Mesendoderm (in vitro differentiated cells): Measurements from ENCODE around the gene INPP5E.

Experiments
- DNase-seq: peaks from one replicate; pipeline ENCODE4 v3.0.0; 2013
- H2AK5ac ChIP-seq: 2 replicates; pipeline ENCODE4 v1.6.1; 2013; ENCODE audit warnings: low read length, inconsistent platforms
- H2BK120ac ChIP-seq: 2 replicates; pipeline ENCODE4 v1.6.1; 2013; ENCODE audit warnings: low read depth, mild to moderate bottlenecking, low read length, moderate library complexity, mixed read lengths
- H2BK15ac ChIP-seq: replicated peaks from 2 replicates; pipeline ENCODE4 v1.6.1; 2013; ENCODE audit warnings: low read depth, mild to moderate bottlenecking, moderate library complexity
- H2BK5ac ChIP-seq: 2 replicates; pipeline ENCODE4 v1.6.1; 2013; ENCODE audit warnings: low read length, inconsistent platforms
- H3K18ac ChIP-seq: 2 replicates; pipeline ENCODE4 v1.6.1; 2013; ENCODE audit warnings: mild to moderate bottlenecking, low read length, mixed read lengths
- H3K23ac ChIP-seq: one replicate; pipeline ENCODE4 v1.6.1; 2013; ENCODE audit warnings: low read length
- H3K27ac ChIP-seq: 2 replicates; pipeline ENCODE4 v1.5.1; 2013; ENCODE audit warnings: low read depth, mild to moderate bottlenecking, inconsistent platforms, low read length, moderate library complexity
- H3K27me3 ChIP-seq: 2 replicates; pipeline ENCODE4 v1.6.1; 2013; ENCODE audit warnings: low read length, control low read depth, mild to moderate bottlenecking, inconsistent platforms; ENCODE audit not compliant: insufficient read depth, poor library complexity
- H3K36me3 ChIP-seq: 2 replicates; pipeline ENCODE4 v1.6.1; 2013; ENCODE audit warnings: low read length, inconsistent platforms; ENCODE audit not compliant: control insufficient read depth, insufficient read depth
- H3K4ac ChIP-seq: one replicate; pipeline ENCODE4 v1.6.1; 2013; ENCODE audit warnings: low read depth, mild to moderate bottlenecking, low read length, moderate library complexity
- H3K4me1 ChIP-seq: 2 replicates; pipeline ENCODE4 v1.6.1; 2013; ENCODE audit warnings: low read depth, low read length, inconsistent platforms; ENCODE audit not compliant: control insufficient read depth
- H3K4me2 ChIP-seq: 2 replicates; pipeline ENCODE4 v1.6.1; 2013; ENCODE audit warnings: low read length
- H3K4me3 ChIP-seq: 2 replicates; pipeline ENCODE4 v1.5.1; 2013; ENCODE audit warnings: mild to moderate bottlenecking, low read length
- H3K56ac ChIP-seq: one replicate; pipeline ENCODE4 v1.6.1; 2013; ENCODE audit warnings: low read length
- H3K79me1 ChIP-seq: 2 replicates; pipeline ENCODE4 v1.6.1; 2013; ENCODE audit warnings: low read length, inconsistent platforms
- H3K79me2 ChIP-seq: 2 replicates; pipeline ENCODE4 v1.6.1; 2013; ENCODE audit warnings: mild to moderate bottlenecking, low read length; ENCODE audit not compliant: control insufficient read depth, insufficient read depth
- H3K9ac ChIP-seq: 2 replicates; pipeline ENCODE4 v1.6.1; 2013; ENCODE audit warnings: low read length, inconsistent platforms
- H4K5ac ChIP-seq: one replicate; pipeline ENCODE4 v1.6.1; 2013; ENCODE audit warnings: low read length
- H4K8ac ChIP-seq: one replicate; pipeline ENCODE4 v1.6.1; 2013; ENCODE audit warnings: low read depth, mild to moderate bottlenecking, control low read depth, low read length, moderate library complexity
- WGBS: extraction: QIAGEN DNeasy Blood & Tissue Kit; methylation state at CpG from one replicate; pipeline ENCODE4 v1.1.7; 2013; ENCODE audit warnings: low lambda C conversion rate, missing lambda C conversion rate; ENCODE audit not compliant: insufficient coverage; ENCODE audit errors: extremely low coverage; 5-methylcytosine and 5-hydroxymethylcytosine counted together

The INPP5E gene

GRCh38 chr9:136485049-136486045 is 45.7 kb upstream of the INPP5E start:
- Histone ChIP-seq H3K36me3 (no peaks in the 10 kb centered on the region), H3K4me1 (peaks cover 2% of the 10 kb centered on the region), H4K5ac (no peak overlapping the region), H3K27ac (no peak overlapping the region), H3K23ac (no peak overlapping the region), H2AK5ac (no peak overlapping the region), H2BK15ac (no peak overlapping the region), H2BK5ac (no peak overlapping the region), H2BK120ac (no peak overlapping the region), H3K27me3 (no peaks in the 10 kb centered on the region), H3K79me1 (peaks cover 2% of the 10 kb centered on the region), H3K79me2 (peaks cover 20% of the 10 kb centered on the region), H3K4me3 (no peak overlapping the region), H4K8ac (no peak overlapping the region), H3K18ac (no peak overlapping the region), H3K9ac (no peak overlapping the region), H3K4ac (no peak overlapping the region), H3K56ac (no peak overlapping the region), H3K4me2 (no peak overlapping the region)
- DNase-seq: peak; percentile 81
- WGBS: no CpG with 5 or more reads among the region's 21 CpGs

- Histone ChIP-seq H2BK15ac (no peak overlapping the region), H3K4me2 (peak overlapping the region; percentile 52), H3K9ac (peak overlapping the region; percentile 69), H2BK120ac (no peak overlapping the region), H2AK5ac (no peak overlapping the region), H3K18ac (peak overlapping the region; percentile 19), H3K36me3 (peaks cover 1% of the 10 kb centered on the region), H3K23ac (no peak overlapping the region), H3K4ac (no peak overlapping the region), H3K27me3 (no peaks in the 10 kb centered on the region), H3K56ac (peak overlapping the region; percentile 89), H3K79me1 (peaks cover 2% of the 10 kb centered on the region), H2BK5ac (no peak overlapping the region), H3K79me2 (peaks cover 29% of the 10 kb centered on the region), H4K8ac (no peak overlapping the region), H3K4me1 (peaks cover 2% of the 10 kb centered on the region), H4K5ac (no peak overlapping the region), H3K4me3 (no peak overlapping the region), H3K27ac (no peak overlapping the region)
- no peak for DNase-seq
- no CpG with 5 or more reads among the region's 59 CpGs for WGBS
Measured at GRCh38 chr9:136484153-136485048, 44.8 kb upstream of the INPP5E start.

- peak; percentile 92 for DNase-seq
- peak overlapping the region; percentile 89 for H3K56ac ChIP-seq
- H2BK15ac ChIP-seq: no peak overlapping the region
- WGBS: no CpG with 5 or more reads among the region's 63 CpGs
- H2AK5ac ChIP-seq: no peak overlapping the region
- H3K79me2 ChIP-seq: peaks cover 36% of the 10 kb centered on the region
- no peak overlapping the region for H4K5ac ChIP-seq
- H3K4me3 ChIP-seq: peak overlapping the region; percentile 20
- peaks cover 1% of the 10 kb centered on the region for H3K36me3 ChIP-seq
- H3K27me3 ChIP-seq: no peaks in the 10 kb centered on the region
- no peak overlapping the region for H4K8ac ChIP-seq
- H3K4me2 ChIP-seq: peak overlapping the region; percentile 58
- peak overlapping the region; percentile 69 for H3K9ac ChIP-seq
- peak overlapping the region; percentile 91 for H3K27ac ChIP-seq
- peaks cover 2% of the 10 kb centered on the region for H3K79me1 ChIP-seq
- H3K4me1 ChIP-seq: peaks cover 2% of the 10 kb centered on the region
- no peak overlapping the region for H3K4ac ChIP-seq
- H2BK120ac ChIP-seq: no peak overlapping the region
- H3K18ac ChIP-seq: peak overlapping the region; percentile 62
- H3K23ac ChIP-seq: no peak overlapping the region
- peak overlapping the region; percentile 6 for H2BK5ac ChIP-seq
Measured at GRCh38 chr9:136483589-136484152, 44.0 kb upstream of the INPP5E start.

GRCh38 chr9:136482793-136483588 is 43.3 kb upstream of the INPP5E start, which contains the start of gene SEC16A:
Gene SEC16A (minus strand): TSS chr9:136483040. CDS start chr9:136477615, 5,425 bp downstream.
- Histone ChIP-seq H3K23ac (no peak within 1 kb of the TSS), H2BK15ac (no peak within 1 kb of the TSS), H3K4me1 (peaks cover 2% of the 10 kb centered on the region), H3K4me2 (peak within 1 kb of the TSS; percentile 89), H3K9ac (peak within 1 kb of the TSS; percentile 79), H3K4me3 (peak within 1 kb of the TSS; percentile 99), H2BK120ac (no peak within 1 kb of the TSS), H4K8ac (no peak within 1 kb of the TSS), H3K36me3 (peaks cover 1% of the 10 kb centered on the region), H2BK5ac (peak within 1 kb of the TSS; percentile 6), H3K18ac (peak within 1 kb of the TSS; percentile 96), H2AK5ac (no peak within 1 kb of the TSS), H3K79me1 (peaks cover 3% of the 10 kb centered on the region), H4K5ac (no peak within 1 kb of the TSS), H3K27ac (peak within 1 kb of the TSS; percentile 92), H3K56ac (peak within 1 kb of the TSS; percentile 89), H3K79me2 (peaks cover 42% of the 10 kb centered on the region), H3K4ac (peak within 1 kb of the TSS; percentile 92), H3K27me3 (no peaks in the 10 kb centered on the region)
- no CpG with 5 or more reads among the region's 109 CpGs for WGBS
- peak; percentile 98 for DNase-seq
